DND-41 (cell line): ENCODE measurements around the gene GLIPR2.

Experiments used
- ATAC-seq: fragments of 200-7000 bp; cut with Tn5 transposase; 3 replicates; pipeline ENCODE4 v1.9.1; 2021; ENCODE audit warnings: low read depth; ENCODE audit not compliant: insufficient read depth
- DNase-seq: peaks from one replicate; pipeline ENCODE4 v3.0.0-alpha.2; 2020
- H2AFZ ChIP-seq: 2 replicates; pipeline ENCODE4 v1.6.0; 2012; ENCODE audit warnings: low read depth, low read length
- H3K27ac ChIP-seq: 2 replicates; pipeline ENCODE4 v1.5.1; 2012; ENCODE audit warnings: low read length, inconsistent platforms
- H3K27me3 ChIP-seq: fragments of 200-600 bp; sonication (generic); 2 replicates; pipeline ENCODE4 v1.6.0; 2012; ENCODE audit warnings: low read length, mild to moderate bottlenecking, inconsistent platforms; ENCODE audit not compliant: insufficient read depth, poor library complexity
- H3K36me3 ChIP-seq: 2 replicates; pipeline ENCODE4 v1.5.1; 2012; ENCODE audit warnings: low read length, inconsistent platforms; ENCODE audit not compliant: insufficient read depth
- H3K4me1 ChIP-seq: 2 replicates; pipeline ENCODE4 v1.5.1; 2012; ENCODE audit warnings: mild to moderate bottlenecking, low read length; ENCODE audit not compliant: insufficient read depth
- H3K4me2 ChIP-seq: 2 replicates; pipeline ENCODE4 v1.6.0; 2012; ENCODE audit warnings: mild to moderate bottlenecking, moderate library complexity, low read length, inconsistent platforms; ENCODE audit not compliant: insufficient read depth
- H3K4me3 ChIP-seq, 2 experiments: fragments of 200-600 bp in 1 of 2; shearing (Covaris generic) in 1 of 2; 2 replicates each; pipeline ENCODE4 v1.5.1; 2012 to 2016; ENCODE audit warnings: inconsistent platforms in 2 of 2, low read length in 2 of 2, mild to moderate bottlenecking in 2 of 2, low read depth in 1 of 2, moderate library complexity in 1 of 2
- H3K79me2 ChIP-seq: 2 replicates; pipeline ENCODE4 v1.6.0; 2012; ENCODE audit warnings: low read length, inconsistent platforms; ENCODE audit not compliant: insufficient read depth
- H3K9ac ChIP-seq: 2 replicates; pipeline ENCODE4 v1.6.0; 2012; ENCODE audit warnings: low read depth, mild to moderate bottlenecking, inconsistent platforms, low read length, moderate library complexity
- H3K9me3 ChIP-seq: 2 replicates; pipeline ENCODE4 v1.5.1; 2012; ENCODE audit warnings: low read length, moderate library complexity, mild to moderate bottlenecking, inconsistent platforms; ENCODE audit not compliant: insufficient read depth, severe bottlenecking
- H4K20me1 ChIP-seq: 2 replicates; pipeline ENCODE4 v1.6.0; 2012; ENCODE audit warnings: low read length; ENCODE audit not compliant: insufficient read depth
- EZH2 ChIP-seq: IDR thresholded peaks from 3 replicates; pipeline ENCODE4 v1.6.1; 2012; ENCODE audit warnings: borderline replicate concordance, low read depth, mild to moderate bottlenecking, moderate library complexity, low read length, inconsistent platforms; ENCODE audit not compliant: severe bottlenecking
- TF ChIP-seq, protein P1 (sequence below): IDR thresholded peaks from 2 replicates; pipeline ENCODE4 v1.5.1; 2012; ENCODE audit warnings: borderline replicate concordance, low read length, moderate library complexity, mild to moderate bottlenecking; ENCODE audit not compliant: poor library complexity, severe bottlenecking; ENCODE audit errors: extremely low read depth

Gene GLIPR2

DNA sequence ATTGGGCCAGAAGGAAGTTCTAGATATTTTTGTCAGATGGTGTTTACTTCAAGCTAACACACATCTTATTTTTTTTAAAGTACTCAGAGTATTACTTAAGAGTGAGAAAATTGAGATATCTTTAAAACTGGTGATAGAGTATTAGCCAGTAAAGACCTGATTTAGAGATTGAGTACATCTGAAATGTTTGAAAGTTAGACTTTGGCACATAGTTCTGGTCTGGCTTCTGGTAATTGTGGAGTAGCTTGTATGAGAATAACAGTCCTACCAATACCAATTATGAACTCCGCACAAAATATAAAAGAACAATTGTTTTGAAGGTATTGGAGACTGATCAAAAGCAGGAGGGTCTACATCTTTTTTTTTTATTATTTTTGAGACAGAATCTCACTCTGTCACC is 44.5 kb upstream of the GLIPR2 start:
- ATAC-seq (no peak), DNase-seq (no peak)
- Histone ChIP-seq H2AFZ (no peak overlapping the region), H3K9me3 (no peaks in the 10 kb centered on the region), H3K9ac (no peak overlapping the region), H4K20me1 (no peaks in the 10 kb centered on the region), H3K27ac (no peak overlapping the region), H3K4me3 (no peak overlapping the region), H3K36me3 (no peaks in the 10 kb centered on the region), H3K27me3 (no peaks in the 10 kb centered on the region), H3K4me1 (no peaks in the 10 kb centered on the region), H3K79me2 (no peaks in the 10 kb centered on the region), H3K4me2 (no peak overlapping the region)
- TF ChIP-seq, protein P1, sequence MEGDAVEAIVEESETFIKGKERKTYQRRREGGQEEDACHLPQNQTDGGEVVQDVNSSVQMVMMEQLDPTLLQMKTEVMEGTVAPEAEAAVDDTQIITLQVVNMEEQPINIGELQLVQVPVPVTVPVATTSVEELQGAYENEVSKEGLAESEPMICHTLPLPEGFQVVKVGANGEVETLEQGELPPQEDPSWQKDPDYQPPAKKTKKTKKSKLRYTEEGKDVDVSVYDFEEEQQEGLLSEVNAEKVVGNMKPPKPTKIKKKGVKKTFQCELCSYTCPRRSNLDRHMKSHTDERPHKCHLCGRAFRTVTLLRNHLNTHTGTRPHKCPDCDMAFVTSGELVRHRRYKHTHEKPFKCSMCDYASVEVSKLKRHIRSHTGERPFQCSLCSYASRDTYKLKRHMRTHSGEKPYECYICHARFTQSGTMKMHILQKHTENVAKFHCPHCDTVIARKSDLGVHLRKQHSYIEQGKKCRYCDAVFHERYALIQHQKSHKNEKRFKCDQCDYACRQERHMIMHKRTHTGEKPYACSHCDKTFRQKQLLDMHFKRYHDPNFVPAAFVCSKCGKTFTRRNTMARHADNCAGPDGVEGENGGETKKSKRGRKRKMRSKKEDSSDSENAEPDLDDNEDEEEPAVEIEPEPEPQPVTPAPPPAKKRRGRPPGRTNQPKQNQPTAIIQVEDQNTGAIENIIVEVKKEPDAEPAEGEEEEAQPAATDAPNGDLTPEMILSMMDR = no peak
- no peak for TF ChIP-seq EZH2

DNA sequence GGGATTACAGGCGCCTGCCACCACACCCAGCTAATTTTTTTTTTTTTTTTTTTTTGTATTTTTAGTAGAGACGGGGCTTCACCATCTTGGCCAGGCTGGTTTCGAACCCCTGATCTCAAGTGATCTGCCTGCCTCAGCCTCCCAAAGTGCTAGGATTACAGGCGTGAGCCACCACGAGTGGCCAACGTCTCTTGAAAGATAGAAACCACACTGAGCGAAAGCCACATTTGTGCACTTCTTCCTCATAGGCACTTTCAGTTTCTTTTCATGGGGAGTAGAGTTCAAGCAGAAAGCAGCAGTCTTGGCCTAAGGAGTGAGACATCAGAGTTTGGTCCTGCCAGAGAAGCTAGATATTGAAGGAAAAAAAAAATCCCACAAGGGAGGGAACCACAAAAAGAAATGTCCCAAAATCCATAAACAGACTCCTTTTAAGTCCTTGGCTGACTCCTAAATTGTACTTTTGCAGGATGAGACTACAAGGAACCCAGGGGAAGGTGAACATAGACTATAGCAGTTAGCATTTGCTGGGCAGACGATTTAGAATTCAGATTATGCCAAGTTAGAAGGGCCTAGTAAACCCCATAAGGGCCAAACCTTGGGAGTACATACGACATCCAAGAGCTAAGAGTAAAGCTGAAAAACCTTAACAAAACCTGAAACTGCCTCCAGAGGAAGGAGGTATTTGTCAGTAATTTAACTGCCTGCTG is 43.9 kb upstream of the GLIPR2 start:
- no peaks in the 10 kb centered on the region for H3K9me3 ChIP-seq
- no peaks in the 10 kb centered on the region for H3K4me1 ChIP-seq
- TF ChIP-seq, protein P1 = no peak
- no peak for TF ChIP-seq EZH2
- peak; percentile 40; the same call in 1 of the 3 replicates for ATAC-seq
- no peaks in the 10 kb centered on the region for H3K79me2 ChIP-seq
- peak; percentile 17 for DNase-seq
- H4K20me1 ChIP-seq = no peaks in the 10 kb centered on the region
- H3K36me3 ChIP-seq = no peaks in the 10 kb centered on the region
- no peak overlapping the region for H2AFZ ChIP-seq
- H3K27me3 ChIP-seq = no peaks in the 10 kb centered on the region
- no peak overlapping the region for H3K9ac ChIP-seq
- no peak overlapping the region for H3K4me3 ChIP-seq
- H3K4me2 ChIP-seq = no peak overlapping the region
- no peak overlapping the region for H3K27ac ChIP-seq

DNA sequence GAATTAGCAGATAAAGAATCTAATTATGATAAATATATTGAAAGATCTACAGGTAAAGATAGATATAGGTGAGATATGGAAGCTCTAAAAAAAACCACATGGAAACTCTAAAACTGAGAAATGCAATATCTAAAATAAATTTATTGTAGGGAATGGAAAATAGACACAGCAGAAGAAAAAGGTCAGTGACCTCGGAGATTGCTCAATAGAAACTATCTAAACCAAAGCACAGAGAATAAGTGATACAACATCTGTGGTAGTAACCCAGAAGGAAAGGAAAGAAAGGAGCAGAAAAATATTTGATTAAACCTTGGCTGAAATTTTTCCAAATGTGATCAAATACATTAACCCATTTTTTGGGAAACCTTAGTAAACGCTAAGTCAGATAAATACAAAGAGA is 43.1 kb upstream of the GLIPR2 start:
- no peak overlapping the region for H3K4me3 ChIP-seq
- no peaks in the 10 kb centered on the region for H3K27me3 ChIP-seq
- H3K4me2 ChIP-seq = no peak overlapping the region
- DNase-seq (no peak), ATAC-seq (no peak)
- TF ChIP-seq, protein P1 = no peak
- TF ChIP-seq EZH2 = no peak
- no peaks in the 10 kb centered on the region for H4K20me1 ChIP-seq
- H3K27ac ChIP-seq = no peak overlapping the region
- no peak overlapping the region for H2AFZ ChIP-seq
- H3K79me2 ChIP-seq = no peaks in the 10 kb centered on the region
- no peak overlapping the region for H3K9ac ChIP-seq
- H3K4me1 ChIP-seq = no peaks in the 10 kb centered on the region
- H3K36me3 ChIP-seq = no peaks in the 10 kb centered on the region
- no peaks in the 10 kb centered on the region for H3K9me3 ChIP-seq
